Endothelial cell of umbilical vein (primary cell): ENCODE results near the gene B3GALNT2. TPM values are rescaled to one million over a fixed set of nuclear protein-coding genes. Genes with fewer than 3 reads are reported as not detected.

Experiments used
- BruUV-seq: library from RNA; stranded (reverse); fragments of 400-500 nt; replicated peaks from 2 replicates; lab custom pipeline; 2021; lab: Mats Ljungman, UMichigan
- CTCF ChIA-PET: fragments of 300-600, 350-600 bp; sonication (Branson Sonifier 250); formaldehyde crosslinking; loops from one replicate; lab custom pipeline; 2021; ENCODE audit warnings: antibody characterized with exemption, inconsistent platforms; lab: Charles Lee
- POLR2A ChIA-PET: fragments of 300-600, 350-600 bp; sonication (Branson Sonifier 250); formaldehyde crosslinking; loops from one replicate; lab custom pipeline; 2021; ENCODE audit warnings: antibody characterized with exemption, inconsistent platforms; lab: Charles Lee
- DNase-seq: peaks from one replicate; pipeline ENCODE4 v3.0.0-alpha.2; 2011; ENCODE audit warnings: low read depth, low spot score
- FAIRE-seq: peaks from 2 replicates; lab custom pipeline; 2011; peaks lifted over from hg19 to GRCh38; lab: Jason Lieb, UNC
- H2AFZ ChIP-seq: 2 replicates; pipeline ENCODE4 v1.6.0; 2012; ENCODE audit warnings: low read depth, low read length, control low read depth, inconsistent platforms
- H3K27ac ChIP-seq: 2 replicates; pipeline ENCODE4 v1.5.1; 2011; ENCODE audit warnings: low read depth, mild to moderate bottlenecking, control low read depth, low read length, moderate library complexity; ENCODE audit not compliant: insufficient read depth
- H3K27me3 ChIP-seq, 2 experiments: 2 replicates each; pipeline versions ENCODE4 v1.6.0 to v1.6.1; 2011; ENCODE audit warnings: low read length in 2 of 2, mixed read lengths in 1 of 2; ENCODE audit not compliant: control insufficient read depth in 2 of 2, insufficient read depth in 2 of 2
- H3K36me3 ChIP-seq, 2 experiments: 2 replicates in 1 of 2; 3 replicates in 1 of 2; pipeline ENCODE4 v1.5.1; 2011; ENCODE audit warnings: low read length in 2 of 2, mild to moderate bottlenecking in 1 of 2, moderate library complexity in 1 of 2; ENCODE audit not compliant: control insufficient read depth in 2 of 2, insufficient read depth in 2 of 2; ENCODE audit errors: extremely low read depth in 1 of 2
- H3K4me1 ChIP-seq: 3 replicates; pipeline ENCODE4 v1.5.1; 2011; ENCODE audit warnings: mild to moderate bottlenecking, low read length; ENCODE audit not compliant: control insufficient read depth, insufficient read depth; ENCODE audit errors: extremely low read depth
- H3K4me2 ChIP-seq: 2 replicates; pipeline ENCODE4 v1.6.1; 2011; ENCODE audit warnings: low read length, control low read depth, mixed read lengths; ENCODE audit not compliant: insufficient read depth
- H3K4me3 ChIP-seq, 3 experiments: fragments of 200-600 bp in 1 of 3; sonication (generic), shearing (Covaris generic) in 1 of 3; replicated peaks in 1 of 3; 2 replicates each; pipeline ENCODE4 v1.5.1; 2011 to 2016; ENCODE audit warnings: control low read depth in 3 of 3, low read length in 3 of 3, mild to moderate bottlenecking in 2 of 3, inconsistent platforms in 1 of 3, low read depth in 1 of 3, moderate library complexity in 1 of 3; ENCODE audit not compliant: insufficient read depth in 1 of 3
- H3K79me2 ChIP-seq: 2 replicates; pipeline ENCODE4 v1.6.0; 2012; ENCODE audit warnings: low read length, inconsistent platforms; ENCODE audit not compliant: control insufficient read depth, insufficient read depth
- H3K9ac ChIP-seq: replicated peaks from 2 replicates; pipeline ENCODE3; 2011; ENCODE audit warnings: low read length, control low read depth; ENCODE audit not compliant: insufficient read depth; ENCODE audit errors: extremely low read depth
- H3K9me1 ChIP-seq: replicated peaks from 3 replicates; pipeline ENCODE4 v1.6.0; 2011; ENCODE audit warnings: mild to moderate bottlenecking, low read length; ENCODE audit not compliant: control insufficient read depth, insufficient read depth; ENCODE audit errors: extremely low read depth
- H3K9me3 ChIP-seq: replicated peaks from 2 replicates; pipeline ENCODE4 v1.5.1; 2012; ENCODE audit warnings: low read length, inconsistent platforms; ENCODE audit not compliant: control insufficient read depth, insufficient read depth
- H4K20me1 ChIP-seq: replicated peaks from 2 replicates; pipeline ENCODE3; 2011; ENCODE audit warnings: mild to moderate bottlenecking, low read length; ENCODE audit not compliant: control insufficient read depth, insufficient read depth; ENCODE audit errors: extremely low read depth
- CTCF ChIP-seq, 2 donors: IDR thresholded peaks; 1 replicate in 1 of 2; 2 replicates in 1 of 2; pipeline ENCODE4 v1.5.1; 2011; ENCODE audit warnings: low read length in 2 of 2, mild to moderate bottlenecking in 2 of 2, moderate library complexity in 2 of 2, control low read depth in 1 of 2, inconsistent platforms in 1 of 2, low read depth in 1 of 2; ENCODE audit not compliant: insufficient read depth in 1 of 2; ENCODE audit errors: extremely low read depth in 1 of 2
- EZH2 ChIP-seq: IDR thresholded peaks from 2 replicates; pipeline ENCODE4 v1.6.1; 2012; ENCODE audit warnings: borderline replicate concordance, low read depth, mild to moderate bottlenecking, moderate library complexity, low read length, inconsistent platforms; ENCODE audit not compliant: severe bottlenecking
- FOS ChIP-seq: IDR thresholded peaks from 2 replicates; pipeline ENCODE4 v1.6.1; 2011; ENCODE audit warnings: mild to moderate bottlenecking, low read length, moderate library complexity, borderline replicate concordance; ENCODE audit not compliant: insufficient read depth
- GATA2 ChIP-seq: IDR thresholded peaks from 2 replicates; pipeline ENCODE4 v1.7.0; 2011; ENCODE audit warnings: low read depth, mild to moderate bottlenecking, moderate library complexity, mixed read lengths, low read length; ENCODE audit not compliant: insufficient read length, insufficient read depth
- JUN ChIP-seq: IDR thresholded peaks from 2 replicates; pipeline ENCODE4 v1.6.1; 2011; ENCODE audit warnings: borderline replicate concordance, low read depth; ENCODE audit not compliant: insufficient read length, insufficient read depth
- MAX ChIP-seq: IDR thresholded peaks from 2 replicates; pipeline ENCODE4 v1.6.1; 2011; ENCODE audit not compliant: insufficient read depth, insufficient read length
- MYC ChIP-seq: IDR thresholded peaks from one replicate; pipeline ENCODE4 v1.6.1; 2011; ENCODE audit warnings: mild to moderate bottlenecking, low read depth, low read length
- POLR2A ChIP-seq: IDR thresholded peaks from 2 replicates; pipeline ENCODE4 v1.6.1; 2012; ENCODE audit warnings: low read depth, mild to moderate bottlenecking, control low read depth, low read length
- POLR2AphosphoS5 ChIP-seq: IDR thresholded peaks from 2 replicates; pipeline ENCODE4 v1.6.1; 2012; ENCODE audit warnings: low read depth, mild to moderate bottlenecking, control low read depth, low read length, moderate library complexity; ENCODE audit not compliant: insufficient read depth
- dilution Hi-C: fragments of 300-500 bp; cut with MboI; formaldehyde crosslinking; loops from one replicate; pipeline ENCODE4 v1.15.0; 2019; ENCODE audit warnings: low sequenced_read_pairs; ENCODE audit not compliant: extremely low pct_ligation_motif_present
- intact Hi-C: fragments of 100-400 bp; cut with micrococcal nuclease; formaldehyde crosslinking; loops from one replicate; pipeline ENCODE4 v1.10.0; 2022
- polyA plus RNA-seq, 4 experiments: library from polyadenylated mRNA; depleted of rRNA in 3 of 4; stranded (reverse) in 3 of 4; unstranded in 1 of 4; fragments of >200 nt; gene quantifications; 2 replicates each; pipeline versions ENCODE4 v1.2.1 to v1.2.3, GENCODE V29; 2011 to 2012; ENCODE audit warnings: missing spikeins in 1 of 4
- total RNA-seq: library from RNA; stranded (reverse); gene quantifications from 2 replicates; pipeline ENCODE4 v1.2.3, GENCODE V29; 2021

B3GALNT2 gene
- total and polyA plus RNA-seq, 2 donors (not counting 3 experiments of a cell fraction or from before 2014, with no cell fraction given) = 12.0 to 32.2 TPM

GRCh38 chr1:235485558-235485957 lies 18.7 kb downstream of the B3GALNT2 start:
- no peak for TF ChIP-seq MAX
- no peak for TF ChIP-seq MYC
- TF ChIP-seq JUN = no peak
- no peak for TF ChIP-seq POLR2A
- no peak for TF ChIP-seq EZH2
- TF ChIP-seq POLR2AphosphoS5 = no peak
- TF ChIP-seq GATA2 = no peak
- TF ChIP-seq CTCF (IDR thresholded peaks at IDR 0.05; ENCODE audit: extremely low read depth in 1 of 2, insufficient read depth in 1 of 2, low read depth in 1 of 2, low read length in 2 of 2) = no peak
- TF ChIP-seq FOS = no peak
- H3K4me3 ChIP-seq = no peak overlapping the region
- DNase-seq = no peak
- no peak overlapping the region for H3K9ac ChIP-seq
- H3K4me1 ChIP-seq = peaks cover 10% of the 10 kb centered on the region
- dilution Hi-C loops (no loop called here), intact Hi-C loops (no loop called here)
- no peak overlapping the region for H3K4me2 ChIP-seq
- H3K79me2 ChIP-seq = no peaks in the 10 kb centered on the region
- H4K20me1 ChIP-seq = no peaks in the 10 kb centered on the region
- no peaks in the 10 kb centered on the region for H3K9me1 ChIP-seq
- ChIA-PET CTCF (interaction anchor here (0.8 to 1.5 kb wide), 3 partner anchors 15 to 70 kb away, joined by 3 to 4 read pairs (median 3); no protein-coding TSS in a partner anchor), POLR2A (no interaction called here)
- H3K27ac ChIP-seq = peak overlapping the region; percentile 46
- no TSS peak for BruUV-seq
- FAIRE-seq = no peak
- H3K36me3 ChIP-seq = peaks cover 0 to 2% of the 10 kb centered on the region in 2 experiments
- no peaks in the 10 kb centered on the region for H3K9me3 ChIP-seq
- H3K27me3 ChIP-seq = no peaks in the 10 kb centered on the region
- H2AFZ ChIP-seq = no peak overlapping the region
